ENCODE data around the gene TMEM255B. TPM values are rescaled to one million over a fixed set of nuclear protein-coding genes. Genes with fewer than 3 reads are reported as not detected.

The TMEM255B gene
- total RNA-seq, 1 experiment from 2014 or later: 2.8 TPM

- Histone ChIP-seq H2BK15ac (ENCODE audit: low read depth, low read length) (no peak overlapping the region), H3K23ac (ENCODE audit: insufficient read length, low read depth, low read length) (no peak overlapping the region), H4K20me1 (ENCODE audit: control insufficient read depth, insufficient read depth, insufficient read length) (no peaks in the 10 kb centered on the region), H2BK12ac (ENCODE audit: insufficient read length, low read depth, low read length) (no peak overlapping the region), H3K23me2 (ENCODE audit: insufficient read length, low read depth, low read length, poor library complexity, severe bottlenecking) (no peaks in the 10 kb centered on the region), H3K4ac (ENCODE audit: low read depth, low read length) (no peak overlapping the region), H2BK120ac (ENCODE audit: low read depth, low read length, poor library complexity, severe bottlenecking) (no peak overlapping the region), H3K9ac (ENCODE audit: extremely low read depth, insufficient read length, low read length) (no peak overlapping the region), H2AK5ac (ENCODE audit: insufficient read length, low read length) (no peak overlapping the region), H3K56ac (ENCODE audit: insufficient read length, low read depth, low read length) (no peak overlapping the region), H4K91ac (ENCODE audit: insufficient read length, low read depth, low read length) (no peak overlapping the region), H2AFZ (ENCODE audit: low read length) (no peak overlapping the region), H3K79me1 (ENCODE audit: insufficient read depth, low read depth, low read length, poor library complexity, severe bottlenecking) (no peaks in the 10 kb centered on the region), H3K4me1 (ENCODE audit: insufficient read depth, low read length) (no peaks in the 10 kb centered on the region), H2BK20ac (ENCODE audit: low read depth, low read length, poor library complexity, severe bottlenecking) (no peak overlapping the region), H4K5ac (ENCODE audit: insufficient read length, low read depth, low read length) (no peak overlapping the region), H3K9me3 (ENCODE audit: control insufficient read depth, low read depth, low read length) (no peaks in the 10 kb centered on the region), H3K27ac (ENCODE audit: insufficient read length, low read depth, low read length) (no peak overlapping the region), H3K27me3 (ENCODE audit: insufficient read depth, low read length) (no peaks in the 10 kb centered on the region), H3K18ac (ENCODE audit: insufficient read length, low read depth, low read length) (no peak overlapping the region), H3K4me2 (ENCODE audit: insufficient read depth, insufficient read length, low read length) (no peak overlapping the region), H3K79me2 (ENCODE audit: insufficient read depth, low read length) (no peaks in the 10 kb centered on the region), H3T11ph (ENCODE audit: low read length) (no peak overlapping the region), H3K14ac (ENCODE audit: insufficient read depth, low read length) (no peak overlapping the region), H2BK5ac (ENCODE audit: insufficient read length, low read length) (no peak overlapping the region), H4K8ac (replicated peaks; ENCODE audit: insufficient read length, low read depth, low read length) (no peak overlapping the region)
- TF ChIP-seq CTCF (conservative IDR thresholded peaks at IDR 0.05): no peak
- H3K27ac Mint-ChIP-seq: no peak overlapping the region
- peaks cover 0 to 3% (median 0%) of the 10 kb centered on the region in 3 experiments; a peak in 1 of 7 replicates for H3K36me3 Mint-ChIP-seq (ENCODE audit: insufficient read depth in 1 of 3, low read depth in 3 of 3)
- WGBS (ENCODE audit: extremely low coverage, insufficient read length, low lambda C conversion rate): no CpG with 5 or more reads among the region's 5 CpGs
- H3K27me3 Mint-ChIP-seq (ENCODE audit: low read depth): peaks cover 4% of the 10 kb centered on the region
- H3K4me1 Mint-ChIP-seq: peaks cover 13 to 26% of the 10 kb centered on the region in 2 experiments
- DNase-seq: no peak
- no peak overlapping the region; a peak in 1 of 5 replicates for H3K4me3 Mint-ChIP-seq
- peaks cover 5 to 10% of the 10 kb centered on the region in 2 experiments; a peak in 3 of 5 replicates for H3K9me3 Mint-ChIP-seq
These were observed 21.2 kb upstream of the TMEM255B start for GRCh38 chr13:113737803-113738202.

All from H9 (cell line).